ENCODE results near the gene PDCD4.

- TF ChIP-seq CTCF (IDR thresholded peaks at IDR 0.05; ENCODE audit: low read depth, low read length, poor library complexity, severe bottlenecking) (no peak), EZH2phosphoT487 (IDR thresholded peaks at IDR 0.05; ENCODE audit: borderline replicate concordance, low read length) (no peak)
Observed at GRCh38 chr10:110861930-110862649, 9.6 kb upstream of the PDCD4 start.

Measured in DOHH2 (cell line).